Activated T-cell treated with anti-CD3 and anti-CD28 coated beads for 24 hours (primary cell): Measurements from ENCODE around the gene TBXAS1.
"Not testable (repeated sequence)": the region's sequence is repeated elsewhere in the genome, so short reads cannot be mapped to it uniquely, and the experiment has no call there.

Source experiments
- DNase-seq: peaks from one replicate; pipeline ENCODE4 v3.0.0-alpha.2; 2020; ENCODE audit warnings: low read depth

Gene TBXAS1

GRCh38 chr7:139893461-139893860 lies 64.4 kb downstream of the TBXAS1 start:
- DNase-seq, result no peak

GRCh38 chr7:139893999-139894398 lies 64.9 kb downstream of the TBXAS1 start:
- DNase-seq, result no peak

- no peak for DNase-seq
These were observed 66.2 kb downstream of the TBXAS1 start for GRCh38 chr7:139895141-139895829.

GRCh38 chr7:139896288-139896687 lies 67.2 kb downstream of the TBXAS1 start:
- DNase-seq, result no peak

GRCh38 chr7:139896831-139897230 lies 67.8 kb downstream of the TBXAS1 start:
- no peak for DNase-seq

- no peak for DNase-seq
These were observed 68.5 kb downstream of the TBXAS1 start for GRCh38 chr7:139897422-139898090.

GRCh38 chr7:139898483-139898882 lies 69.4 kb downstream of the TBXAS1 start:
- DNase-seq, result no peak

- no peak for DNase-seq
These were observed 70.4 kb downstream of the TBXAS1 start for GRCh38 chr7:139899328-139899955.

GRCh38 chr7:139900326-139900725 lies 71.3 kb downstream of the TBXAS1 start:
- DNase-seq, result no peak

GRCh38 chr7:139901056-139901795 lies 72.2 kb downstream of the TBXAS1 start:
- no peak for DNase-seq

GRCh38 chr7:139901901-139902300 lies 72.8 kb downstream of the TBXAS1 start:
- DNase-seq, result no peak

GRCh38 chr7:139902436-139903102 lies 73.5 kb downstream of the TBXAS1 start:
- DNase-seq, result no peak

GRCh38 chr7:139903103-139903477 lies 74.0 kb downstream of the TBXAS1 start:
- DNase-seq, result not testable (repeated sequence)

GRCh38 chr7:139906879-139907278 lies 77.8 kb downstream of the TBXAS1 start:
- no peak for DNase-seq

- no peak for DNase-seq
These were observed 79.7 kb downstream of the TBXAS1 start for GRCh38 chr7:139908792-139909191.

- no peak for DNase-seq
These were observed 80.5 kb downstream of the TBXAS1 start for GRCh38 chr7:139909379-139910050.

GRCh38 chr7:139913021-139913844 lies 84.2 kb downstream of the TBXAS1 start:
- DNase-seq, result no peak

GRCh38 chr7:139913845-139914135 lies 84.7 kb downstream of the TBXAS1 start:
- no peak for DNase-seq

GRCh38 chr7:139914306-139915267 lies 85.5 kb downstream of the TBXAS1 start:
- DNase-seq, result no peak
